HEK293T (cell line): Measurements from ENCODE around the gene TNIK.

Source experiments
- CTCF ChIA-PET: fragments of 350-600 bp; formaldehyde crosslinking; extraction: SDS; loops from one replicate; lab custom pipeline; 2021; ENCODE audit warnings: antibody characterized with exemption, inconsistent platforms; lab: Yijun Ruan, JAX
- POLR2A ChIA-PET: fragments of 350-600 bp; formaldehyde crosslinking; extraction: SDS; loops from one replicate; lab custom pipeline; 2020; ENCODE audit warnings: antibody characterized with exemption, inconsistent platforms; lab: Yijun Ruan, JAX
- DNase-seq: peaks from one replicate; pipeline ENCODE4 v3.0.0; 2012; ENCODE audit warnings: mixed read lengths; ENCODE audit errors: extremely low spot score
- ARNT ChIP-seq: fragments of 450-650 bp; IDR thresholded peaks from 2 replicates; pipeline ENCODE4 v1.6.1; 2017; ENCODE audit warnings: mild to moderate bottlenecking
- BHLHE40 ChIP-seq: fragments of 450-650 bp; IDR thresholded peaks from 2 replicates; pipeline ENCODE4 v1.6.1; 2016; ENCODE audit warnings: mild to moderate bottlenecking, moderate library complexity, borderline replicate concordance
- CTBP1 ChIP-seq: fragments of 450-650 bp; IDR thresholded peaks from 2 replicates; pipeline ENCODE4 v1.6.1; 2016; ENCODE audit warnings: borderline replicate concordance
- ELF4 ChIP-seq: fragments of 450-650 bp; IDR thresholded peaks from 2 replicates; pipeline ENCODE4 v1.6.1; 2017; ENCODE audit warnings: antibody characterized with exemption
- FOXA1 ChIP-seq: fragments of 450-650 bp; IDR thresholded peaks from 2 replicates; pipeline ENCODE4 v1.6.1; 2016; ENCODE audit warnings: mild to moderate bottlenecking
- FOXK2 ChIP-seq: fragments of 450-650 bp; IDR thresholded peaks from 2 replicates; pipeline ENCODE4 v1.6.1; 2016; ENCODE audit warnings: mild to moderate bottlenecking
- FOXM1 ChIP-seq: fragments of 450-650 bp; IDR thresholded peaks from 2 replicates; pipeline ENCODE4 v1.6.1; 2017; ENCODE audit warnings: mild to moderate bottlenecking, borderline replicate concordance
- HDGF ChIP-seq: fragments of 450-650 bp; IDR thresholded peaks from 2 replicates; pipeline ENCODE4 v1.6.1; 2017; ENCODE audit warnings: antibody characterized with exemption, borderline replicate concordance
- L3MBTL2 ChIP-seq: fragments of 450-650 bp; conservative IDR thresholded peaks from 2 replicates; pipeline ENCODE4 v1.6.1; 2016; ENCODE audit warnings: mild to moderate bottlenecking
- LEF1 ChIP-seq: fragments of 450-650 bp; IDR thresholded peaks from 2 replicates; pipeline ENCODE4 v1.6.1; 2017; ENCODE audit warnings: mild to moderate bottlenecking, borderline replicate concordance
- NFRKB ChIP-seq: fragments of 450-650 bp; IDR thresholded peaks from 2 replicates; pipeline ENCODE4 v1.6.1; 2016; ENCODE audit warnings: mild to moderate bottlenecking, moderate library complexity
- SP1 ChIP-seq: fragments of 450-650 bp; IDR thresholded peaks from 2 replicates; pipeline ENCODE4 v1.6.1; 2017
- SUZ12 ChIP-seq: fragments of 450-650 bp; IDR thresholded peaks from 2 replicates; pipeline ENCODE4 v1.6.1; 2016; ENCODE audit warnings: mild to moderate bottlenecking
- TARDBP ChIP-seq: fragments of 450-650 bp; IDR thresholded peaks from 2 replicates; pipeline ENCODE4 v1.6.1; 2016
- ZNF384 ChIP-seq: fragments of 450-650 bp; IDR thresholded peaks from 2 replicates; pipeline ENCODE4 v1.6.1; 2016
- TF ChIP-seq, protein P1 (sequence below): fragments of 450-650 bp; IDR thresholded peaks from 2 replicates; pipeline ENCODE4 v1.6.1; 2016

Gene TNIK

DNA sequence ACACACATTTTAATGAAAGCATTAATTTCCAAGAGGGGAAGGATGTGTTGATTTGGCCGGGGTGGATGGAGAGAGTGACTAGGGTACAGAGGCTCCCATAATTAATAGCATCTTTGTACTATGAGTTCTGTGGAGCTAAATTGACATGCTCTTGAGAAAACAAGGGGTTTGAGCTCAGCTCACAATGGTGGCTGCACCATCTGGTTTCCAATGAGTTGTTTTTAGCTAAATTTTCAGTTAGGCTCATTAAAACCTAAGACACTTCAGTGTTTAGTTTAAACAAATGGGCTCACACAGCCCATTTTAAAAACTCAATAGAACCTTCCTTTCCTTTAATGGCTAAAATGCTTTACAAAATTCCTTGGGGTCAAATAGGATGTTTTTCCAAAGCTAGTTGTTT lies 199.7 kb downstream of the TNIK start:
- ChIA-PET CTCF (no interaction called here), POLR2A (no interaction called here)
- TF ChIP-seq SP1, result no peak
- no peak for TF ChIP-seq TARDBP
- no peak for TF ChIP-seq CTBP1
- TF ChIP-seq ARNT, result no peak
- TF ChIP-seq NFRKB, result no peak
- TF ChIP-seq, protein P1, sequence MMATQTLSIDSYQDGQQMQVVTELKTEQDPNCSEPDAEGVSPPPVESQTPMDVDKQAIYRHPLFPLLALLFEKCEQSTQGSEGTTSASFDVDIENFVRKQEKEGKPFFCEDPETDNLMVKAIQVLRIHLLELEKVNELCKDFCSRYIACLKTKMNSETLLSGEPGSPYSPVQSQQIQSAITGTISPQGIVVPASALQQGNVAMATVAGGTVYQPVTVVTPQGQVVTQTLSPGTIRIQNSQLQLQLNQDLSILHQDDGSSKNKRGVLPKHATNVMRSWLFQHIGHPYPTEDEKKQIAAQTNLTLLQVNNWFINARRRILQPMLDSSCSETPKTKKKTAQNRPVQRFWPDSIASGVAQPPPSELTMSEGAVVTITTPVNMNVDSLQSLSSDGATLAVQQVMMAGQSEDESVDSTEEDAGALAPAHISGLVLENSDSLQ, result no peak
- no peak for TF ChIP-seq FOXA1
- TF ChIP-seq HDGF, result no peak
- no peak for TF ChIP-seq FOXM1
- no peak for TF ChIP-seq L3MBTL2
- no peak for TF ChIP-seq ELF4
- no peak for TF ChIP-seq LEF1
- no peak for TF ChIP-seq FOXK2
- TF ChIP-seq ZNF384, result no peak
- no peak for TF ChIP-seq BHLHE40
- TF ChIP-seq SUZ12, result no peak
- no peak for DNase-seq

DNA sequence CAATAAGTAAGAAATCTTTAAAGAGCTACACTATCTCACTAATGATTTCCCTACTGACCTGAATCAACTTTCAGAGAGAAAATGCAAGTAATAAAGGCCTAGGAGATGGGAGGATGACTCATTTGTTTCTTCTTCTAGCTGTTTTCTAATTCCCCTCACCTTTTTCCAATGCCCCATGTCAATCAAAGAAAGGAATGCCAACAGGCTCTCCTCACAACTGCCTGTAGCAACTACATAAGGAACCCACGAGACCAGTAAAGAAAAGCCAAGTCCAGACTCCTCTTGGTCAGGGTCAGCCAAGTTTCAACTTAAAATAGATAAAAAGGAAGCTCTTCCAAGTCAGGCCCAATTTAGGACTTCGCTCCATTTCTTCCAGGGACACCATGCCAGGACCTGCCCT lies 201.9 kb downstream of the TNIK start:
- CTCF ChIA-PET, result no interaction called here
- DNase-seq, result no peak
- POLR2A ChIA-PET, result no interaction called here
- TF ChIP-seq LEF1, result no peak
- TF ChIP-seq, protein P1, result no peak; the same call in 1 of the 2 replicates
- TF ChIP-seq FOXK2, result no peak
- no peak for TF ChIP-seq SUZ12
- no peak for TF ChIP-seq CTBP1
- no peak for TF ChIP-seq ELF4
- TF ChIP-seq TARDBP, result no peak
- no peak for TF ChIP-seq FOXA1
- TF ChIP-seq L3MBTL2, result no peak
- TF ChIP-seq ZNF384, result no peak
- no peak for TF ChIP-seq NFRKB
- TF ChIP-seq ARNT, result no peak
- TF ChIP-seq SP1, result no peak
- no peak for TF ChIP-seq HDGF
- no peak for TF ChIP-seq FOXM1
- TF ChIP-seq BHLHE40, result no peak

DNA sequence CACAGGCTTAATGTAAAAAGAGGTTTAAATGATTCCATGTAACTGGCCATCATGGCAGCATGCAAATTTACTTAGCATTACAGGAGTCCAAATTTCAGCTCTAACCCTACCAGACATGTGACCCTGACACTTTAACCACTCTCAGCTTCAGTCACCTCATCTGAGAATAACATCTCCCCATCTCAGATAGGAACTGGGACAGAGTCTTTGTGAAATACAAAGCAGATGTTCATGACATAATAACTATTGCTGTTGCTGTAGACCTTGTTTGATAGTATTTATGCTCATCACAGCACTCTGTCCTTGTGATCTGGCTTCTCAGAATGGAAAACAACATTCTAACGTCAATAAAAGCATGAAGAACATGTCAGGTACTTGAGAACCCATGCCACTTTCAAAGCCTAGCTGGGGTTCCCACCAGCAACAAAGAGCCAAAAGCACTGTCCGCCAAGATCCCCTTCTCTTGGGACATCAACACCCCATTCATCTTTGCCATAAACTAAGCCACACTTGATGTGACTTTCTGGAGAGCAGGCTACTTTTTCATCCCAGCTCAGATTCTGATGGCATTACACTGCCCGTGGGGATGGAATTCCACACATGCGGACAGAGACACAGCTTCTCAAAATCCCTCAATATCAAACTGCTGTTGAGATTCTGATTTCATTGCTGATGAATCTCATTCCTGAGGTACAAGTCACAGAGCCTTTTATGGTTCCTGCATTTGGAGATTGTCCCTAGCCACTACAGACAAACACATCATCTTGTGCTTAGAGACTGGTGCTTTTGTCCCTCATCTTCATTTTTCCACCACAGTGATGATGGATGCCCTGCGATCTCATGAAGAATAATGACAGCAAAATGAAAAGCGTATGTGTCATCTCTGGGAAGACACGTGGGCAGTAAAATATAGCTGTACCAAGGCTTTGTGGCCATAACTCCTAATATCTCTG lies 202.7 kb downstream of the TNIK start:
- ChIA-PET CTCF (no interaction called here), POLR2A (no interaction called here)
- DNase-seq, result no peak
- TF ChIP-seq CTBP1, result no peak
- no peak for TF ChIP-seq FOXA1
- TF ChIP-seq ARNT, result no peak
- no peak for TF ChIP-seq SUZ12
- no peak for TF ChIP-seq SP1
- no peak for TF ChIP-seq BHLHE40

DNA sequence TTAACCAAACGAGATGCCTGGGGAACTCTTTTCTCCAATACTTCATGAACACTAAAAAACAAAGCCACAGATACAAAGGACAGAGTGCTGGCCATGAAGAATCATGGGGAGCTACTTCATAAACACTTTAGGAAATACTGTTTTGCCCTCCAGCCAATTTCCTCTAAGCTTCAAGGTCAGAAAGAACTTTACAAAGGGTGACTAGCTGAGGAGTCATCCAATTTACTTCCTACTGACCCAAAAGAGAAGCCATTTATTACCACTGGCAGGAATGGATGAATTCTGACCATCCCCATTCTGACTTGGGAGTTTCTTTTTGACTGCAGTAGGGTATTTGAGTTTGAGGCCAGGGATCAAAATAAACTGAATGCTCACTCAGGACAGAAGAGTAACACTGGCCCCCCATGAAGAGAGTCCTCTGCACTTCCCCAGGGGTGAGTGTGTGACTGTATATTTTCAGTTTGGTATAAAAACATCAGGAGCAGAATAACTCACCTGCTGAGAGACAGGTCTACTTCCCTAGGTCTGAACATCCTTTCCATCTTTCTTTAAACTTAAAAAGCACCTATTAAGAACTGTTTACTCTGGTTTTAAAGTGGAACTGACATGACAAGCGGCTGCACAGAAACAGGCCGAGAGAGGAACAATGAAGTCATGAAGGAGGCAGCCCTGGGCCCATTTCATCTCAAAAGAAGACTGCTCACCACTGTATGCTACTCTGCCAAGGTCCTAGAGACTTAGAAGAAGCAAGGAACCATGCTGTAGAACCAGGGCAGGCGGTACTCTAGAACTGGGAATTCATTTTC lies 203.6 kb downstream of the TNIK start:
- CTCF ChIA-PET, result no interaction called here
- DNase-seq, result no peak
- POLR2A ChIA-PET, result no interaction called here
- TF ChIP-seq CTBP1, result no peak
- TF ChIP-seq BHLHE40, result no peak
- TF ChIP-seq L3MBTL2, result no peak
- no peak for TF ChIP-seq FOXA1
- no peak for TF ChIP-seq FOXM1
- no peak for TF ChIP-seq HDGF
- TF ChIP-seq ZNF384, result no peak
- no peak for TF ChIP-seq FOXK2
- no peak for TF ChIP-seq SUZ12

DNA sequence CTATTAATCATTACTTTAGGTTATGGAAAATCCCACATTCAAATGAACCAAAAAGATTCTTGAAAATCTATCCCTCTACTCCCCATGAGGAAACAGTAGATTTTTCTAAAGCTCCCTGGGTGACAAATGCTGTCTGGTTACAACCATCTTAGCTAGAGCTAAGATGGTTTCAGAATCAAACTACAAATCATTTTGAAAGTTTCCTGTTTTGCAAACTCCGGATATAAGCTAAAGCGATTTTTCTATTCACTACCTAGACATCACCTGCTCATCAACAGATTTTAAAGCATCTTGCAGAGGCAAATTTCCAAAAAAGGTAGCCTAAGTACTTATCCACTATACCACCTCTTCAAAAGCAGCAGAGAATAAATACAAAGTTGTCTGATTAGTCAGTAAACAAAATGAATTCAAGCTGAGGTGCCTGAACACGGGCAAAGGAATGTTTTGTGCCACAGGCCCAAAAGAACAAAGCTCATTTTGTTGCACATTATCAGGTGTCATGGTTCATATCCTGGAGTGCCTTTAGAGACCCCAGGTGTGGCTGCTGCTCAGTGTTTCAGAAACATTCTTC lies 204.9 kb downstream of the TNIK start:
- ChIA-PET CTCF (no interaction called here), POLR2A (no interaction called here)
- TF ChIP-seq FOXA1 (no peak), NFRKB (no peak), L3MBTL2 (no peak), HDGF (no peak), SP1 (no peak), LEF1 (no peak), CTBP1 (no peak)
- DNase-seq, result no peak

DNA sequence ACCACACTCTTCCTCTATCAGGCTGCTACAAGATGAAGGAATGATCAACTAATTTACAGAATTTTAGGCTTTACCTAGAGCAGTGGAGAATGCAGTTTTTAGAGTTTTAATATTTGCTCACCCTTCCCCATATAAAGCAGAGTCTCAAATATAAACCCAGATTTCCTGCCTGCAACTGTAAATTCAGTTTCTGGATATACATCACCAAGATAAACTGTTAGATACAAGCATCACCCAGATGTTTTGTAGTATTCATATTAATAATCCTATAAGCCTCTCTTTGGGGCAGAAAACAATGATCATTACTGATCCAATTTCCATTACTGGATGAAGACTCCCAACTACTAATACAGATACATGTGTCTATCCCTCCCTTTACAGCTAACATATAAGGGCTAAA lies 205.9 kb downstream of the TNIK start:
- ChIA-PET POLR2A (no interaction called here), CTCF (no interaction called here)
- no peak for TF ChIP-seq L3MBTL2
- no peak for TF ChIP-seq ZNF384
- no peak for TF ChIP-seq HDGF
- TF ChIP-seq FOXK2, result no peak
- no peak for TF ChIP-seq BHLHE40
- no peak for TF ChIP-seq NFRKB
- TF ChIP-seq SUZ12, result no peak
- TF ChIP-seq CTBP1, result no peak
- DNase-seq, result no peak
